NCI-H1417 treated with DMSO at 0.1 percent for 48 hours (cell line): ENCODE data around the gene KHSRP.

Experiments used
- DNase-seq: peaks from one replicate; lab custom pipeline; 2025; lab: John Stamatoyannopoulos, UW

KHSRP gene

GRCh38 chr19:6424195-6424938 is at the start of gene KHSRP:
Gene KHSRP, minus strand, starts transcription at chr19:6424811. Its CDS starts 110 bp downstream, at chr19:6424701.
- no peak for DNase-seq

- DNase-seq, result no peak
Observed at GRCh38 chr19:6473647-6474046, 49.0 kb upstream of the KHSRP start.

GRCh38 chr19:6472713-6473112 is 48.1 kb upstream of the KHSRP start:
- DNase-seq, result no peak

DNA sequence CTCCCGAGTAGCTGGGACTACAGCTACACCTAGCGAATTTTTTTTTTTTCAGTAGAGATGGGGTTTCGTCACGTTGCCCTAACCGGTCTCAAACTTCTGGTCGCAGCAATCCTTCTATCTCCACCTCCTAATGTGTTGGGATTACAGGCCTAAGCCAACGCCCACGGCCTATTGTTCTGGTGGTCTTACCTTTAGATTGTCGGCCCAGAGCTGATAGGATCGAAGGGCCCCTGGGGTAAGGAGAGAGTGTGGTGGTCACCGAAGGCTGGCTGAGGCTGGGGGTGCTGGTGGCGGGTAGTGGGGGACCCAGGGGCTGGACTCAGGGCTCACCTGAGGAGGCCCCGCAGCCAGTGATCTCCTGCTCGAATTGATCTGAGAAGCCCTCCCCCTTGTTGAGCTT is 46.5 kb upstream of the KHSRP start:
- no peak for DNase-seq

DNA sequence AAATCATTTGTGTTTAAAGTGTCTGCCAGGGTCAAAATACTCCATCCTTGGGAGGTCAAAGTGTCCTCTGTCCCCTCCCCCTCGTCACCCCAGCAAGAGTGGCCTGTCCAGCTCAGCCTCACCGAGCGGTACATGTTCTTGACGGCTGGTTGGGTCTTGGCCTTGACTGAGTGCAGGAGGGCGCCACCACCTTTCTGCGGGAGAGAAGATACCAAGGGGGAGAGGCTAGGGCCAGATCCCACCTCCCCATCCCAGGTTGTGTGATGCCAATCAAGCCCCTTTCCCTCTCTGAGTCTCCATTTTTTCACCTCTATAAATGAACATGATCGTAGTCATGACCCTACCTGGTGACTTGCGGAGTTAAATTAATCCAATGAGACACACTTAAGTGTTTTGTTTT is 45.6 kb upstream of the KHSRP start:
- no peak for DNase-seq

DNA sequence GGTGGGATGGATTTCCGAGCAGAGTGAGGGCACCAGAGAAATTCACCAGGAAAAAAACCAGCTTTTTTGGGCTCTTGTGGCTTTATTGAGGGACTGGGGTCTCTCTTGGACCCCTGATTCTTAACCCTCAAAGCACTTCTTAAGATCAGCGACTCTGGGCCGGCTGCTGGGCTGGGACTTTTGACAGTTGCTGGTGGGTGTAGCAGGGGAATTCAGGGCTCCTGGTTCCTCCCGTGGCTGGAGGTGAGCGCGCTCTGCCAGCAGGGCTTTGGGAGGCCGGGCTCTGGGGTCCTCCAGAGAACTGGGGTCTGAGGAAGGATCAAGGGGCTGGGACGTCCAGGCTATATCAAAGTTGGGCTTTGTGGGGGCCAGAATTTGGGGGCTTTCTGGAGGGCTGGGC is 42.8 kb upstream of the KHSRP start:
- no peak for DNase-seq

- no peak for DNase-seq
Observed at GRCh38 chr19:6466526-6467248, 42.1 kb upstream of the KHSRP start.

- DNase-seq, result no peak
Observed at GRCh38 chr19:6465663-6466062, 41.1 kb upstream of the KHSRP start.

DNA sequence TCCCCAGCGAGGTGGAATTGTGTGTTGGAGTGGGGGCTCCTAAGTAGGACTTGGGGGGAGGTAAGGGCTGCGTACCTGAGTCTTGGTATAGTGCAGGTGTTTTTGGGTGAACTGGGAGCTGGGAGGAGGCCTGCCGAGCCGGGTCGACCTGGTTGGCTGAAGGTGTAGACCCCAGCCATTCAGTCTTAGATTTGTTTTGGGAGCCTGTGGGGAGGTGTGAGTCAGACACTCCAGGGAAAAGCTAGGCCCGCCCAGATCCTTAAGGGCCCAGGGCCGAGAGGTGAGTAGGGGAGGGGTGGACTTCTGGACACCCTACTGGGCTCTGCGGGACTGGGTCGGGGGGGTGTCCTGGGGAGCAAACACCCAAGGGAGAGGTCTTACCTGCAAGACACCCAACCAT is 40.4 kb upstream of the KHSRP start:
- no peak for DNase-seq

- DNase-seq, result no peak
Observed at GRCh38 chr19:6464070-6464873, 39.7 kb upstream of the KHSRP start, which contains the start of gene CRB3. Gene CRB3, plus strand, starts transcription at chr19:6464271. Its CDS starts 431 bp downstream, at chr19:6464702.

GRCh38 chr19:6460099-6460884 is 35.7 kb upstream of the KHSRP start:
- peak; percentile 96 for DNase-seq

GRCh38 chr19:6459262-6460098 is 34.9 kb upstream of the KHSRP start, which contains the start of gene SLC25A23:
Gene SLC25A23, minus strand, starts transcription at chr19:6459792. Its CDS starts 164 bp downstream, at chr19:6459628.
- no peak for DNase-seq

- DNase-seq, result no peak
Observed at GRCh38 chr19:6458695-6459261, 34.2 kb upstream of the KHSRP start.

DNA sequence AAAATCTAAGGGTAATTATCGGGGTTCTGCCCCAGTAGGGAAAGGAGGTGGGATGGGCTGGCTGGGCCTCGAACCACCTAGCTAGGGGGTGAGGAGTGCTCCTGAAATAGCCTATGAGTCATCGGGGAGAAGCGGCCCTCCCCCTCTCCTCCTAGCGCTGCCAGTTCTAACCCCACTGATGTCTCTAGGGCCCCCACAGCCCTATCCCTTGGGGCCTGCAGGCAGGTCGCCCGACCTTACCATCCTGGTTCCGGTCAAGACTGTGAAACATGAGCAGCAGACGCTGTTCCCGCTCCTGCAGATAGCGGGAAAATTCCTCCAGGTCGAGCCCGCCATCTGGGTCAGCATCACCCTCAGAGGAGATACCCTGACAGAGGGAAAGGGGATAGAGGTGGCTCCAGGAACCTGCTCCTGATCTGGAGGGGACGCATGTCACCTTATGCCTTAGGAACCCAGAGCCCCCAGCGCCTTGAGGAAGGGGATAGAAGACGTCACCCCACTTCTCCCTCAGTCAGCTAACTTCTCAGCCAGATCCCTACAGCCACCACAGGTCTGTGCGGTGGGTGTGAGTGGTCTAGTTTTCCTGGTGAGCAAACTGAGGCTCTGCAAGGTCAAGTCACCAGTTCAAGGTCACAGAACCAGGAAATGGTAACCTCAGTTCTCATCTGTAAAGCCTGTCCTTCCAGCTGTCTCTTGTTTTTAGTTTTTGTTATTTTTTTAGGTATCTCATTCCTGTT is 33.5 kb upstream of the KHSRP start:
- DNase-seq, result no peak

GRCh38 chr19:6455924-6456323 is 31.3 kb upstream of the KHSRP start:
- DNase-seq, result no peak

DNA sequence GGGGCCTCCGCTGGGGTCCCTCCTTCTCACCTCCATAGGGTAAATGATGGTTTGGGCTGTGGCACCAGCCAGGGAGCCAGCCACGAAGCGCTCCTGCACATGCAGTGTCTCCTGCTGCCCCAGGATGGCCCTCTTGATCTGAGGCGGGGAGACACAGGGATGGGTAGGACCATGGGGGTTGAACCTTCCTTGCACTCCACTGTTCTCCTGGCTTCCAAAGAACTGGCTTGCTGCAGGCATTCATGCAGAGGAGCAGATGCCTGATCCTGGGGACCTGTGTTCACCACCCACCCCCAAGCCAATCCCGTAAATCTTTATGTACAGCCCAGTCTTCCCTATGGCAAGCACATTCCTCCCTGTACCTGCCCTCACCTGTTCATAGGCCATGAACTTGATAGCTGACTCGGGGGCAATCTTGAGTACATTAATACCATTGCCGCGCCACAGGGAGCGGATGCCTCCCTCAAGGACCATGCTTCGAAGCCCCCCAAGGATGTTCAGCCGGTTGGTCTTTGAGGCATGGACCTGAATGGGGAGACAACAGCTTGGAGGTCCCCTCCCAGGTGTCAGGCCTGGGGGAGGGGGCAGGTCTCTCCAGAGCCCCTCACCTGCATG is 29.4 kb upstream of the KHSRP start:
- DNase-seq, result no peak

DNA sequence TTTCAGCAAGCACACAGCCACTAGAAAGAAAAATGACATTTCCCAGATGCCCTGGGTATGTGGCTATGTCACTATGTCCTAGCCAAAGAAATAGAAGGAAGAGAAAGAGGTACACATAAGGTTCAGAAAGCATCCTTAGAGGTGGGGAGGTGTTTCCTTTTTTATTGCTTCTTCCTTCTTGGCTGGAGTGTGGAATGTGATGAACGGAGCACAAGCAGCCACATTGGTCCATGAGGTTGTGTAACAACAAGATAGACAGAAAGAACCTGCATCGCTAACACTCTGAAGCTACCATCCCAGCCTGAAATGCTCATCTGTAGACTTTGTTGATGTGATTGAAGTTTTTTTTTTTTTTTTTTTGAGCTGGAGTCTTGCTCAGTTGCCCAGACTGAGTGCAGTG is 28.3 kb upstream of the KHSRP start:
- DNase-seq, result no peak

- DNase-seq, result no peak
Observed at GRCh38 chr19:6452223-6452614, 27.6 kb upstream of the KHSRP start.

DNA sequence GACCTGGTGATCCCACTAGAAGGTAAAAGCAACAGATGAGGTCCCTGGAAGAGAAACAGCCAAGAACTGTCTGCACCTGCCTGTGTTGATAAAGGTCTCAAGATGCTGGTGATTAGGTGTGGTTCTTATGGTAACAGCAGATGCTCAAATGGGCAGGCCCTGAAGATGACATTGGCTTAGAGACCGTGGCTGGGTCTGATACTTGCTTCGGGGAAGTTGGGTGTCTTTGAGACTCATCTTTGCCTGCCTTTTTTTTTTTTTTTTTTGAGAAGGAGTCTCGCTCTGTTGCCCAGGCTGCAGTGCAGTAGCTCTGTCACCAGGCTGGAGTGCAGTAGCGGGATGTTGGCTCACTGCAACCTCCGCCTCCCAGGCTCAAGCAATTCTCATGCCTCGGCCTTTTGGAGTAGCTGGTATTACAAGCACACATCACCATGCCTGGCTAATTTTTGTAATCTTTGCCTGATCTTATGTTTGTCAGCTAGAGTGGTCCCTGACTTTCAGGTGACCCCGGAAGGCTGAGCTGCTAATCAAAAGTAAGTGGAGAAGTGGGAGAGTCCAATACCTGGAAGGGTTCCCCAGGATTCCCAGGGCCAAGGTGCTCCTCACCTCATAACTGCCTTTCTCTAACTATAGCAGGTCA is 27.1 kb upstream of the KHSRP start:
- DNase-seq, result no peak
